GM23338 (cell line): ENCODE measurements around the gene ERN1. TPM values are rescaled to one million over a fixed set of nuclear protein-coding genes. Genes with fewer than 3 reads are reported as not detected.

Experiments used
- CREB1 ChIP-seq: fragments of 250-450 bp; sonication (Bioruptor Pico); IDR thresholded peaks from 2 replicates; pipeline ENCODE4 v1.5.0; 2020; ENCODE audit warnings: low read depth, mild to moderate bottlenecking, moderate library complexity
- EZH2 ChIP-seq: fragments of 200-600 bp; sonication (generic); IDR thresholded peaks from one replicate; pipeline ENCODE4 v1.8.0; 2017; ENCODE audit warnings: antibody characterized with exemption, mild to moderate bottlenecking, low read depth; ENCODE audit not compliant: unreplicated experiment
- EZH2phosphoT487 ChIP-seq: fragments of 200-600 bp; sonication (generic); IDR thresholded peaks from one replicate; pipeline ENCODE4 v1.8.1; 2018; ENCODE audit warnings: antibody characterized with exemption; ENCODE audit not compliant: unreplicated experiment
- JUNB ChIP-seq: IDR thresholded peaks from one replicate; pipeline ENCODE4 v1.6.1; 2016; ENCODE audit warnings: antibody characterized with exemption; ENCODE audit not compliant: unreplicated experiment
- NANOG ChIP-seq: IDR thresholded peaks from 2 replicates; pipeline ENCODE4 v1.6.1; 2016; ENCODE audit warnings: antibody characterized with exemption, borderline replicate concordance
- STAT1 ChIP-seq: IDR thresholded peaks from one replicate; pipeline ENCODE4 v1.6.1; 2016; ENCODE audit warnings: antibody characterized with exemption; ENCODE audit not compliant: unreplicated experiment
- ZNF331 ChIP-seq: fragments of 250-450 bp; sonication (Bioruptor Pico); IDR thresholded peaks from 2 replicates; pipeline ENCODE4 v1.5.0; 2020; ENCODE audit warnings: low read depth, mild to moderate bottlenecking, moderate library complexity
- ZNF462 ChIP-seq: fragments of 250-450 bp; sonication (Bioruptor Pico); IDR thresholded peaks from 2 replicates; pipeline ENCODE4 v1.5.0; 2020; ENCODE audit warnings: mild to moderate bottlenecking, moderate library complexity
- polyA plus RNA-seq: library from polyadenylated mRNA; unstranded; fragments of >200 nt; fragmentation: Nextera tagmentation; extraction: Ambion mirVana; gene quantifications from 2 replicates; pipeline ENCODE4 v1.2.1, GENCODE V29; 2016
- total RNA-seq: library from RNA; depleted of rRNA; stranded (reverse); fragments of >200 nt; shearing (Covaris generic); gene quantifications from 2 replicates; pipeline ENCODE4 v1.2.3, GENCODE V29; 2014
- TF ChIP-seq, protein P1 (sequence below): IDR thresholded peaks from 2 replicates; pipeline ENCODE4 v1.6.1; 2016; ENCODE audit warnings: antibody characterized with exemption

The ERN1 gene
- total and polyA plus RNA-seq, 2 experiments from 2014 or later, result 5.9 to 7.5 TPM

DNA sequence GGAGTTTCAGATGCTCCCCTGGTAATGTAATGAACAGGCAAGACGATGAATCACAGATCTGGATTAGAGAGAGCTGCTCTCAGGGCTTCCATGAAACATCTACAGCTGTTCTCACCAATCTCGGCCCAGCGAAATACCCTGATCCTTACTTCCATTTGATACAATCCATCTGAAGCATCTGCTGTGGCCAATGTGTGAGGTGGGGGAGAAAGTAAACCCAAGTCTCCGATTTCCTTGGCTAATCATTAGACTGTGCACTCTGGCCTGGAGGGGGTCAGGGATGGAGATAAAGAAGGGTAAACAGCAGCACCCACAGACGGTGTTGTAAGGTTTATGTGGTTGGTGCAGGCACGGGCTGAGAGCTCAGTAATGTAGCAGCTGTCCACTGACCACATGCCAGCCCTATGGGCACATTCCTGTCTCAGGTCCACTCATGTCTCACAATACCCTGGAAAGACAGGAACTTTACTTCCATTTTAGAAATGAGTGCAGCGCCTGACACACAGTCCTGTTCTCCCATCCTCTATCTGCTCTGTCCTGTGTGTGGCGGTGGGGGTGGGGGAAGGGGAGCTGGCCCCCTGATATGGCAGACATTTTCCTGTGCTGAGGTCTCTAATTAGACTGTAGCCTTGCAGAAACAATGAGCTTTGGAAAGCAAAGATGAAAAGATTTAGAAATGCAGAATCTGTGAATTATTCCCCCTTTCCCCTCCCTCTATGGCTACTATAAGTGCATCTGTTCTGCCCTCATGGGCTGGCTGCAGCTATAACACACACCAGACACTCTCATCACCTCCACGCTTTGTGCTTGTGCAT is 48.3 kb upstream of the ERN1 start (continued):
- TF ChIP-seq, protein P1, sequence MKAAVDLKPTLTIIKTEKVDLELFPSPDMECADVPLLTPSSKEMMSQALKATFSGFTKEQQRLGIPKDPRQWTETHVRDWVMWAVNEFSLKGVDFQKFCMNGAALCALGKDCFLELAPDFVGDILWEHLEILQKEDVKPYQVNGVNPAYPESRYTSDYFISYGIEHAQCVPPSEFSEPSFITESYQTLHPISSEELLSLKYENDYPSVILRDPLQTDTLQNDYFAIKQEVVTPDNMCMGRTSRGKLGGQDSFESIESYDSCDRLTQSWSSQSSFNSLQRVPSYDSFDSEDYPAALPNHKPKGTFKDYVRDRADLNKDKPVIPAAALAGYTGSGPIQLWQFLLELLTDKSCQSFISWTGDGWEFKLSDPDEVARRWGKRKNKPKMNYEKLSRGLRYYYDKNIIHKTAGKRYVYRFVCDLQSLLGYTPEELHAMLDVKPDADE, result no peak
- no peak for TF ChIP-seq CREB1 (CRISPR knock-in tag)
- TF ChIP-seq STAT1, result no peak
- TF ChIP-seq JUNB, result no peak
- TF ChIP-seq NANOG, result no peak
- TF ChIP-seq EZH2phosphoT487, result no peak
- no peak for TF ChIP-seq ZNF462
- no peak for TF ChIP-seq EZH2
- TF ChIP-seq ZNF331, result no peak
